ENCODE measurements around the gene ORC5.
A peak's percentile ranks its signal among the peaks of the same experiment; 100 is the strongest.

GRCh38 chr7:104207731-104208420 lies at the start of gene ORC5:
- TF ChIP-seq ZNF503 (CRISPR knock-in tag; IDR thresholded peaks at IDR 0.05) (no peak), FOSL2 (CRISPR knock-in tag; IDR thresholded peaks at IDR 0.05) (peak; percentile 34; the same call in 1 of the 2 replicates), ZNF766 (CRISPR knock-in tag; IDR thresholded peaks at IDR 0.05; ENCODE audit: borderline replicate concordance) (peak; percentile 70; the same call in 1 of the 2 replicates), KAT2B (IDR thresholded peaks at IDR 0.05; ENCODE audit: borderline replicate concordance, low read depth, low read length) (no peak), MEF2D (CRISPR knock-in tag; IDR thresholded peaks at IDR 0.05) (no peak), YY1 (IDR thresholded peaks at IDR 0.05; ENCODE audit: insufficient read depth, insufficient replicate concordance, low read depth, low read length) (peak; percentile 71), MXD4 (CRISPR knock-in tag; IDR thresholded peaks at IDR 0.05) (peak; percentile 81)
- TF ChIP-seq, protein P1, sequence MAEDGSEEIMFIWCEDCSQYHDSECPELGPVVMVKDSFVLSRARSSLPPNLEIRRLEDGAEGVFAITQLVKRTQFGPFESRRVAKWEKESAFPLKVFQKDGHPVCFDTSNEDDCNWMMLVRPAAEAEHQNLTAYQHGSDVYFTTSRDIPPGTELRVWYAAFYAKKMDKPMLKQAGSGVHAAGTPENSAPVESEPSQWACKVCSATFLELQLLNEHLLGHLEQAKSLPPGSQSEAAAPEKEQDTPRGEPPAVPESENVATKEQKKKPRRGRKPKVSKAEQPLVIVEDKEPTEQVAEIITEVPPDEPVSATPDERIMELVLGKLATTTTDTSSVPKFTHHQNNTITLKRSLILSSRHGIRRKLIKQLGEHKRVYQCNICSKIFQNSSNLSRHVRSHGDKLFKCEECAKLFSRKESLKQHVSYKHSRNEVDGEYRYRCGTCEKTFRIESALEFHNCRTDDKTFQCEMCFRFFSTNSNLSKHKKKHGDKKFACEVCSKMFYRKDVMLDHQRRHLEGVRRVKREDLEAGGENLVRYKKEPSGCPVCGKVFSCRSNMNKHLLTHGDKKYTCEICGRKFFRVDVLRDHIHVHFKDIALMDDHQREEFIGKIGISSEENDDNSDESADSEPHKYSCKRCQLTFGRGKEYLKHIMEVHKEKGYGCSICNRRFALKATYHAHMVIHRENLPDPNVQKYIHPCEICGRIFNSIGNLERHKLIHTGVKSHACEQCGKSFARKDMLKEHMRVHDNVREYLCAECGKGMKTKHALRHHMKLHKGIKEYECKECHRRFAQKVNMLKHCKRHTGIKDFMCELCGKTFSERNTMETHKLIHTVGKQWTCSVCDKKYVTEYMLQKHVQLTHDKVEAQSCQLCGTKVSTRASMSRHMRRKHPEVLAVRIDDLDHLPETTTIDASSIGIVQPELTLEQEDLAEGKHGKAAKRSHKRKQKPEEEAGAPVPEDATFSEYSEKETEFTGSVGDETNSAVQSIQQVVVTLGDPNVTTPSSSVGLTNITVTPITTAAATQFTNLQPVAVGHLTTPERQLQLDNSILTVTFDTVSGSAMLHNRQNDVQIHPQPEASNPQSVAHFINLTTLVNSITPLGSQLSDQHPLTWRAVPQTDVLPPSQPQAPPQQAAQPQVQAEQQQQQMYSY (CRISPR knock-in tag; IDR thresholded peaks at IDR 0.05): peak; percentile 21; the same call in 1 of the 2 replicates

Data from HepG2 (cell line).